ENCODE results near the gene PANX2.

DNA sequence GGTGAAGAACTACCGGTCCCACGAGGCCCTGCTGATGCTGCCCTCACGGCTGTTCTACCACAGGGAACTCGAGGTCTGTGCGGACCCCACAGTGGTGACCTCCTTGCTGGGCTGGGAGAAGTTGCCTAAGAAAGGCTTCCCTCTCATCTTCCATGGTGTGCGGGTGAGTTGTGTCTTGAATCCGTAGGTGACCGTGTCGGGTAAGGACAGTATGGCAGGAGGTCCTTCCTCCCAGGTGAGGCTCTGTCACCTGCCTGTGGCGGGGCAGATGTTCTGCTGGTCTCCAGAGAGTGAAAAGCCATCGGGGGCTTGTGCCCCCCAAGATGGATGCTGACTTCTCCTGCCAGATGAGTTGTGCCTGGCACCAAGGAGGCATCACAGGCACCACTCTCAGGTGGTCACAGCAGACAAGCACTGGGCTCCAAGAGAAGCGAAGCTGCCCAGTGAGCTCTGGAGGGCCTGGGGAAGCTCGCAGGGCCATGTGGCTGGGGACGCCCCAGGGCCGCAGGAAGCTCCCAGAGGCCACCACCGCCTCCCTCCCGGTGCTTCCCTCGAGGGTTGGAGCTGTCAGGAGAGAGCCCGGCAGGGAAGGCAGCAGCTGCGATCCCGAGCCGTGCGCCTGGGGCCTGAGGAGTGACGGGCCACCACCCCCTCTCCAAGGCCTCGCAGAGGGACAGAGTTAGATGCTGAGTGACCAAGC lies 17.3 kb upstream of the PANX2 start:
- TF ChIP-seq, protein P1, sequence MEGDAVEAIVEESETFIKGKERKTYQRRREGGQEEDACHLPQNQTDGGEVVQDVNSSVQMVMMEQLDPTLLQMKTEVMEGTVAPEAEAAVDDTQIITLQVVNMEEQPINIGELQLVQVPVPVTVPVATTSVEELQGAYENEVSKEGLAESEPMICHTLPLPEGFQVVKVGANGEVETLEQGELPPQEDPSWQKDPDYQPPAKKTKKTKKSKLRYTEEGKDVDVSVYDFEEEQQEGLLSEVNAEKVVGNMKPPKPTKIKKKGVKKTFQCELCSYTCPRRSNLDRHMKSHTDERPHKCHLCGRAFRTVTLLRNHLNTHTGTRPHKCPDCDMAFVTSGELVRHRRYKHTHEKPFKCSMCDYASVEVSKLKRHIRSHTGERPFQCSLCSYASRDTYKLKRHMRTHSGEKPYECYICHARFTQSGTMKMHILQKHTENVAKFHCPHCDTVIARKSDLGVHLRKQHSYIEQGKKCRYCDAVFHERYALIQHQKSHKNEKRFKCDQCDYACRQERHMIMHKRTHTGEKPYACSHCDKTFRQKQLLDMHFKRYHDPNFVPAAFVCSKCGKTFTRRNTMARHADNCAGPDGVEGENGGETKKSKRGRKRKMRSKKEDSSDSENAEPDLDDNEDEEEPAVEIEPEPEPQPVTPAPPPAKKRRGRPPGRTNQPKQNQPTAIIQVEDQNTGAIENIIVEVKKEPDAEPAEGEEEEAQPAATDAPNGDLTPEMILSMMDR (IDR thresholded peaks at IDR 0.05), result no peak
- no peak for TF ChIP-seq POLR2A (IDR thresholded peaks at IDR 0.05)
